GM18907 (cell line): ENCODE data around the gene SURF2.

Source experiments
- ATAC-seq: cut with Tn5 transposase; IDR thresholded peaks from one replicate; pipeline ENCODE4 v1.9.1; 2021; ENCODE audit warnings: mild to moderate bottlenecking, moderate library complexity; ENCODE audit not compliant: unreplicated experiment

Gene SURF2

DNA sequence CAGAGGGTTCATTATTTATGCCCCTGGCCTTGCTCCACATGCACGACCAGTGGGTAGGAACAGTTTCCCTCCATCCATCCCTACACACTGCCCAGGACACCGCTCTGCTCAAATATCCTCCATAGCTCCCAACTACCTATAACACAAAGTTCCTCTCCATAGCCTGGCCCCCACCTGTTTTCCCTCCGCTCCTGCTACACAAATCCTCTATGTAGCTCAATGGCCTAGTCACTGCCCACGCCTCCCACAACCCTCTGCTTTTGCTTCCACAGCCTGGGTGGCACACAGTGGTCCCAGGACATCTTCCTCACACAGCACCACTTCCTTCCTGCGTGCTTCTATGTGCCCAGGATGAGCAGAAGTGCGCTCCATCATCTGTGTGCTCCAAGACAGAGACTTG is 41.0 kb downstream of the SURF2 start:
- no peak for ATAC-seq

DNA sequence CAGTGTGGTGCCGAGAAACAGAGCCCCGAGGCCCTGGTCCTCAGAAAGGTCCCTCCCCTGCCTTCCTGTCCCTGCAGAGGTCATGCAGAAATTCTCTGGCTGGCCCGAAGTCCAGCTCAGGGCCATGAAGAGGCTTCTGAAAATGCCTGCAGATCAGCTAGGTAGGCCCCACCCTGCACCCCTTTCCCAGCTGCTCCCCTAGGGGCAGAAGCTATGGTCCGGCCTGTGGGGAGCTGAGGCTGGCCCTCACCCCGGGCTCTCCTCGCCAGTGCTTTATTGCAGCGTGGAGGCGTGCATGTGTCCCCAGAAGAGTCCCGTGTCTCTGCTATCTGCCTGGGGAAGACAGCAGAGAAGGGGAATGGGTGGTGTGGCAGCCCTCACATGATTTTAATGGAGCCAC is 41.5 kb downstream of the SURF2 start:
- ATAC-seq, result no peak

DNA sequence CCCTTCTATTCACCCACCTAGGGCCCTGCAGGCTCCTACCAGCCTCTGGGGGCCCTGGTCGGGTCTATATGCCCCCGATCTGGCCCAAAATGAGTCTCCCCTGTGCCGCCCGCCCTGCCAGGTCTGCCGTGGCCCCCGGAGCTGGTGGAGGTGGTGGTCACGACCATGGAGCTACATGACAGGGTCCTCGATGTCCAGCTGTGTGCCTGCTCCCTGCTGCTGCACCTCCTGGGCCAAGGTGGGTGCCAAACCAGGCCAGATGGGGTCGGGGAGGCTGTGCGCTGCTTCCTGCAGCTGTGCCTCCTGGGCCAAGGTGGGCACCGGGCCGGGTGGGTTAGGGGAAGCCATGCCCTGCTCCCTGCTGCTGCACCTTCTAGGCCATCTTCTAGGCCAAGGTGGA is 43.9 kb downstream of the SURF2 start:
- ATAC-seq, result no peak

DNA sequence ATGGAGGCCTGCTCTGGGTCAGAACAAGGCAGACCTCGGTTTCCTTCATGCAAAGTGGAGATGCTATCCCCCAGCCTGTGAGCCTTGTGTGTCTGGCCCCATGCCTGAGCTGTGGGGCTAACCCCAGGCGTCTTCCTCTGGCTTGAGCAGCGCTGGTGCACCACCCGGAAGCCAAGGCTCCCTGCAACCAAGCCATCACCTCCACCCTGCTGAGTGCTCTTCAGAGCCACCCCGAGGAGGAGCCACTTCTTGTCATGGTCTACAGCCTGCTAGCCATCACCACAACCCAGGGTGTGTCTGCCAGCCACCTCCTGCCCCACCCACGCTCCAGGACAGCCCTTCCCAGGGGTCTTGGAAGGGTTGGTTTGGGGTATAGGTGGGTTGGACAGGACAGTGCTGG is 45.2 kb downstream of the SURF2 start:
- no peak for ATAC-seq

DNA sequence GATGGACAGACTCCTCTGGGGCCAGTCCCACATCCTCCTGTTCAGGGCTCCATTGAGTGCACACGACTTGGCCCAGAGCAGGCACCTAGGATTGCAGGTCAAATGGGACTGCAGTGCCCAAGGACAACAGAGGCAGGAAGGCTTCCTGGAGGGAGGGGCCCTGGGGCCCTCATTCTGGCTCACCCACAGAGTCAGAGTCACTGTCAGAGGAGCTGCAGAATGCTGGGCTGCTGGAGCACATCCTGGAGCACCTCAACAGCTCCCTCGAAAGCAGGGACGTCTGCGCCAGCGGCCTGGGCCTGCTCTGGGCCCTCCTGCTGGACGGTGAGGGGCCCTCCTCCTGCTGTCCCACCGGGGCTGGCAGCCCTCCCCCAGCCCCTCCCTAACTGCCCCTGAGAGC is 46.3 kb downstream of the SURF2 start:
- ATAC-seq, result no peak

DNA sequence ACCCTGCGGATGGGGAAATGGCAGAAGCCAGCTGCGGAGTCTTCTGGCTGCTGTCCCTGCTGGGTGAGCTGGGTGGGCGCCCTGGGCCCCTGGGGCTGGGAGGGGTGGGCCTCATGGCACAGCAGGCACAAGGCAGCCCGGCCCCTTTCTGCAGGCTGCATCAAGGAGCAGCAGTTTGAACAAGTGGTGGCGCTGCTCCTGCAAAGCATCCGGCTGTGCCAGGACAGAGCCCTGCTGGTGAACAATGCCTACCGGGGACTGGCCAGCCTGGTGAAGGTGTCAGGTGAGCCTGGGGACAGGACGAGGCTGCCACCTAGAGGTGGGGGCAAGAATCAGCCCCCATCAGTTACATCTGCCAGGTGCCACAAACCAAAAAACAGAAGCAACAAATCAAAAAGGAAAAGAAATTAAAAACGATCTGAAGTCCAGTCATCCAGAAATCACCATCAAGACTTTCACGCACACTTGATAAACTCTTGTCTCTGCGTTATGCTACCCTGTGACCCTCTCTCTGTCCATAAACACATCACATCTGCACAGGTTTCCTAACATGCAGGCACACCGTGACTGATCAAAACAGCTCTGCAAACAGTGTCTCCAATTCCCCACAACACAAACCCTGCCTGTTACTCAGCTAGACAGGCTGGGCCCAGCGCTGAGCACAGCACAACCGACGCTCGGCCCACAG is 47.6 kb downstream of the SURF2 start:
- ATAC-seq, result no peak

DNA sequence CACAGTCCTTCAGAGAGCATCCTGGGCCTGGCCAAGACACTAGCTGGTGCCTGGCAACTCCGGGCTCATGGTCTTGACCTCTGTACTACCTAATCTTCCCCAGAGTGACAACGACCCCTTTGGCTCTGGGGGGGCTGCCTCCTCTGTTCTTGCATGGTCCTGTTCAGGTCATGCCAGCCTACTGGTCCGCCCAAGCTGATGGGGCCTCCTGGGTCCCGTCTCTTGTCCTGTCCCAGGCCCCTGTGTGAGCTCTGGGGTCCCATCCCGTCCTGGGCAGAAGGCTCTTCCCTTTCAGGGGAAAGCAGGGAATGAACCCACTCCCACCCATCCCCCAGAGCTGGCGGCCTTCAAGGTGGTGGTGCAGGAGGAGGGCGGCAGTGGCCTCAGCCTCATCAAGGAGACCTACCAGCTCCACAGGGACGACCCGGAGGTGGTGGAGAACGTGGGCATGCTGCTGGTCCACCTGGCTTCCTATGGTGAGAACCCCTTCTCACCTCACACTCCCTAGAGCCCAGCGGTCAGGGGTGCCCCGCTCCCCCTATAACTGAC is 48.2 kb downstream of the SURF2 start:
- ATAC-seq, result no peak

DNA sequence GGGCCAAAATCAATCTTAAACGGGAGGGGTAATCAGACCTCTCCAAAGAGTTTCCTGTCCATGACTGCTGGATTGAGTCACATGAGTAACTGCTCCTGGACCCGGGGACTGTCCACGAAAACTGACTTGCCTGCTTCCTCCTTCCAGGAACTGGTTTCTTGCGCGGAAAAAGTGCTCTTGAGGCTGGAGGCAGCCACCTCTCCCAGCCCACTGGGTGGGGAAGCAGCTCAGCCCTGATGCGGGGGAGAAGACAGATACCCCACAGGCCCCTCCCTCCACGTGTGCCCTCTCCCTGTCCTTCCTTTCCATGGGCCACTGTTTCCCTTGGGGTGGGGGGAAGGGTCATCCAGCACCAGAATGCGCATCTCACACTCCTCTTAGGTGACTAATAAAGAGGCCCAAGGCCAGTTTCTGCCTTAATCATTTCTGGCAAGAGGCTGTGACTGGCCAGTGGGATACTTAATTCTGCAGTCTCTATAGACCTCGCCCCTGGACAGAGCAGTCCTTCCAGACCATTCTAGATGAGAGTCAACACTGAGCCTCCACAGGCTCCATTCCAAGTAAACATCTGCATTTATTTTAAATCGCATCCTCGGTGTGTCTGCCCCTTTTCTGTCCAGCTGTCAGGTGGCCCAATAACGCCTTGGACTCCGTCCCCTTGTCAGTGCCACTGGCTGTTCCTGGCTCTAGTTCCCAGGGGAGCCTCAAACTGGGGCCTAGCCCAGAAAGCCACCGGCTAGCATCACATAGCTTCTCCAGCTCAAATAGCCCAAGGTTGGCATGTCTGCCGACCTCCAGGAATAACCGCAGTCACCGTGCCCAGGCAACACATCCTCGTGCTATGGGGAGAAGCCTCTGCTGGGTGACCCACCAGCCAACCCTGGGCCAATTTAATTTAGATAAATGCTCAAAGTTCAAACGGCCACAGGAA is 49.4 kb downstream of the SURF2 start:
- no peak for ATAC-seq

DNA sequence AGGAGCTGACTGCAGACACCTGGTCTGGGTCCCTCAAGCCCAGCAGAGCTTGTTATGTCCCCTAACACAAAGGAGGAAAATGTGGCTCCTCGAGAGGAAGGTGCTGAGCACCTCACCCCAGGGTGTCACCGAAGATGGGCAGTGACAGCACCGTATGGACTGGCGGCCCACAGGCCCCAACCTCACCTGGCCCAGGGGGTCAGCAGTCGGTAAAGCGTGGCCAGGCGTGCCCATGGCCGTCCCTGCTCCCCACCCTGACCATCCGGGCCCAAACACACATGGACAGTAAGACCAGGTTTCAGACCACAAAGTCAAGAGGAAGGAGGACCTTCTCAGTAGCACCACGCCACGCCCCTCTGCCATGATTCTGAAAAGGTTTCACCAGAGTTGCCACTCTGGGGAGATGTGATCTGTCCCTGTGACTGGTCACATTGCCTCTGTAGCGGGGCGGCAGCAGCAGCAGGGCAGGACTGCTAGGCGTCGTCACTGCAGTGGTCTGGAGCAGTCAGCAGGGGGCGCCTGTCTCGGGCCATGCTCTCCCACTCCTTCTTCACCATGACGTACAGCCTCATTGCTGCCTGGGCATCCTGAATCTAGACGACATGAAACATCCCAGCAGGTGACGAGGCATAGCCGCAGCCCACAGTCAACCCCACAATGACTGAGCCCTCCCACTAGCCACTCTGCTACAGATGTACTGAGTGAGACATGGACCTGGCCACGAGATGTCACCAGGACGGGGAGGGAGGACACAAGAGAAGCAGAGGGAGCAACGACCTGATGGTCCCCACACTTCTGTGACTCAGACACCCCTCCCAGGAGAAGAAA is 50.3 kb downstream of the SURF2 start:
- ATAC-seq, result peak; percentile 57

DNA sequence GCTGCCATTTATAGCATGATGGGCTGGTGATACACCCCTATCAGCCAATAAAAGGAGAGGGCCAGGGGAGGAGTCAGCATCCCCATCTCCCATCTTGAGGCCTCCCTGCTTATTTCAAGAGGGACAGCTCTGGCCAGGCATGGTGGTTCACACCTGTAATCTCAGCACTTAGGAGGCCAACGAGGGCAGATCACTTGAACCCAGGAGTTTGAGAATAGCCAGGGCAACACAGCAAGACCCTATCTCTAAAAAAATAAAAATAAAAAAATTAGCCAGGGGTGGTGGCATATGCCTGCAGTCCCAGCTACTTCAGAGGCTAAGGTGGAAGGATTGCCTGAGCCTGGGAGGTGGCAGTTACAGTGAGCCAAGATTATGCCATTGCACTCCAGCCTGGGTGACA is 51.7 kb downstream of the SURF2 start:
- ATAC-seq, result no peak
